Measurements from ENCODE around the gene CDKN2D.
"Not testable (repeated sequence)": the region's sequence is repeated elsewhere in the genome, so short reads cannot be mapped to it uniquely, and the experiment has no call there.

Gene CDKN2D

DNA sequence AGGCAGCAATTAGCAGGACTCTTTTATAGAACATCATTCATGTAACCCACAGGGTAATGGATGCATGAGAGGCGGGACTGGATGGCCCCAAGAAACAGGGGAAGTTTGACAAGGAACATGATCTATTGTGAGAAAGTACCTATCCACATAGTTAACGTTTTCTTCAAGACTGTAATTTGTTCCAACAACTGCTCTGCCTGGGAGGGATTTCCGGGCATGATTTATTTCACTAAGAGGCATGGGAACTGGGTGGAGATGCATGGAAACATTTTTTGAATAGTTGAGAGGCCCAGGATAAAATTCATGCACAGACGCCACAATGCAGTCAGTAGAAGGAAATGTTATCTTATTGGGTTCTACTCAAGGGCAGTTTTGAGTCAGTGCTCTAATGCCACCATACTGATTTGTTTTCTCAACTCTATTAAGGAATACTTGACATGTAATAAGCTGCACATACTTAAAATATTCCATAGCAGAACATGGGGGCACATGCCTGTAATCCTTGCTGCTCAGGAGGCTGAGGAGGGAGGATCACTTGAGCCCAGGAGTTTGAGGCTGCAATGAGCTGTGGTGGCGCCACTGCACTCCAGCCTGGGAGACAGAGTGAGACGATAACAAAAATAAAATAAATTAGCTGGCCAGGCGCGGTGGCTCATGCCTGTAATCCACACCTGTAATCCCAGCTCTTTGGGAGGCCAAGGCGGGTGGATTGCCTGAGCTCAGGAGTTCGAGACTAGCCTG lies 35.0 kb downstream of the CDKN2D start:
- DNase-seq (ENCODE audit: low read depth), result peak; percentile 73
- TF ChIP-seq, protein P1, sequence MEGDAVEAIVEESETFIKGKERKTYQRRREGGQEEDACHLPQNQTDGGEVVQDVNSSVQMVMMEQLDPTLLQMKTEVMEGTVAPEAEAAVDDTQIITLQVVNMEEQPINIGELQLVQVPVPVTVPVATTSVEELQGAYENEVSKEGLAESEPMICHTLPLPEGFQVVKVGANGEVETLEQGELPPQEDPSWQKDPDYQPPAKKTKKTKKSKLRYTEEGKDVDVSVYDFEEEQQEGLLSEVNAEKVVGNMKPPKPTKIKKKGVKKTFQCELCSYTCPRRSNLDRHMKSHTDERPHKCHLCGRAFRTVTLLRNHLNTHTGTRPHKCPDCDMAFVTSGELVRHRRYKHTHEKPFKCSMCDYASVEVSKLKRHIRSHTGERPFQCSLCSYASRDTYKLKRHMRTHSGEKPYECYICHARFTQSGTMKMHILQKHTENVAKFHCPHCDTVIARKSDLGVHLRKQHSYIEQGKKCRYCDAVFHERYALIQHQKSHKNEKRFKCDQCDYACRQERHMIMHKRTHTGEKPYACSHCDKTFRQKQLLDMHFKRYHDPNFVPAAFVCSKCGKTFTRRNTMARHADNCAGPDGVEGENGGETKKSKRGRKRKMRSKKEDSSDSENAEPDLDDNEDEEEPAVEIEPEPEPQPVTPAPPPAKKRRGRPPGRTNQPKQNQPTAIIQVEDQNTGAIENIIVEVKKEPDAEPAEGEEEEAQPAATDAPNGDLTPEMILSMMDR (conservative IDR thresholded peaks at IDR 0.05; ENCODE audit: low read depth, low read length), result no peak

DNA sequence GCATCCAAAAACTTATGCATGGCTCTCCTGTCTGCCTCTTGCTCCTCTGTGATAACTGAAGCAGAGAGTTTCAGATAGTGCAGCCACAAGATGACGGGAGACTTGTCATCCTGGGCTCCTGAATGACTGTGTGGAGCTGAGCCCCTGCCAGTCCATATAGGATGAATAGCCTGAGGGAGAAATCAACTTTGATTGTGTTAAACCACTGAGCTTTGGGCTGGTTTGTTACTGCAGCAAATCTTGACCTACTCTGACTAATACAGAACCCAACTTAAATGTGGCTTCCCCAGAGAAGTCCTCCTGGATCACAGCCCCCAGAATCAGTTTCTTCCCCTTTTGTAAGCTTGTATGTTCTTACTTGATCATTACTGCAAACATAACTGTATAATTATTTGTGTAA lies 36.3 kb downstream of the CDKN2D start:
- no peak for DNase-seq (ENCODE audit: low read depth)
- TF ChIP-seq, protein P1 (conservative IDR thresholded peaks at IDR 0.05; ENCODE audit: low read depth, low read length), result no peak
- H3K4me3 ChIP-seq (ENCODE audit: low read depth, low read length), result no peak overlapping the region

More for the DNA sequence above, 35.0 kb downstream of the CDKN2D start:
- no peak overlapping the region for H3K4me3 ChIP-seq (ENCODE audit: low read depth, low read length)

DNA sequence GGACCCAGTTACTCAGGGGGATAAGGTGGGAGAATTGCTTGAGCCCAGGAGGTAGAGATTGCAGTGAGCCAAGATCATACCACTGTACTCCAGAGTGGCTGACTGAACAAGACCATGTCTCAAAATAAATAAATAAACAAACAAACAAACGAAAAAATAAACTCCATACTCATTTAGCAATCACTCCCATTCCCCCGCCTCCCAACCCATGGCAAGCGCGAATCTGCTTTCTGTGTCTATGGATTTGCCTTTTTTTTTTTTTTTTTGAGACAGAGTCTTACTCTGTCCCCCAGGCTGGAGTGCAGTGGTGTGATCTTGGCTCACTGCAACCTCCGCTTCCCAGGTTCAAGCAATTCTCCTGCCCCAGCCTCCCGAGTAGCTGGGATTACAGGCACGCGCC lies 41.9 kb downstream of the CDKN2D start:
- not testable (repeated sequence) for H3K4me3 ChIP-seq (ENCODE audit: low read depth, low read length); DNase-seq (ENCODE audit: low read depth)

DNA sequence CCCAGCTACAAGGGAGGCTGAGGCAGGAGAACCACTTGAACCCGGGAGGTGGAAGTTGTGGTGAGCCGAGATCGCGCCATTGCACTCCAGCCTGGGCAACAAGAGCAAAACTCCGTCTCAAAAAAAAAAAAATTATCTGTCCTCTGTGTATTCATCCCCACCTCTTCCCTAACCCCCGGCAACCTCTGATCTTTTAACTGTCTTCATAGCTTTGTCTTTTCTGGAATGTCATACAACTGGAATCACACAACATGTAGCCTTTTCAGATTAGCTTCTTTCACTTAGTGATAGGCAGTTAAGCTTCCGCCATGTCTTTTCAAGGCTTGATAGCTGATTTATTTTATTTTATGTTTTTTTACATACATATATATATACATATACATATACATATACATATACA lies 43.1 kb downstream of the CDKN2D start:
- TF ChIP-seq, protein P1 (conservative IDR thresholded peaks at IDR 0.05; ENCODE audit: low read depth, low read length), result no peak
- no peak overlapping the region for H3K4me3 ChIP-seq (ENCODE audit: low read depth, low read length)
- DNase-seq (ENCODE audit: low read depth), result no peak

DNA sequence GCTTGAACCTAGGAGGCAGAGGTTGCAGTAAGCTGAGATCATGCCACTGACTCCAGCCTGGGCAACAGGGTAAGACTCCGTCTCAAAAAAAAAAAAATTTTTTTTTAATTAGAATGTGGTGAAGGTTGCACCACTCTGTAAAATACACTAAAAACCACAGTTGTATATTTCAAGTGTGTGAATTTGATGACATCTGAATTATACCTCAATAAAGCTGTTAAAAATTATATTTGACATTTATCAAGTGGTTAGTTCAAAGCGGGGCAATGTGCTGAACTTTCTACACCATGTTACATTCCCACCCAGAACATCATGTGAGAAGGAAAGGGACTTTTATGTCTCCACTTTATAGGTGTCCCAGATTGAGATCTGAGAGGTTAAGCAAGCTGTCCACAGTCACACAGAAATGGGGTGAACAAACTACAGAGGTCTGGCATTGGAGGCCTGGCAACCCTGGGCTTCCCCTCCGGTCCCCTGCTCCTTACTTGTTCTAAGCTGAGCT lies 45.6 kb downstream of the CDKN2D start:
- DNase-seq (ENCODE audit: low read depth), result no peak
- H3K4me3 ChIP-seq (ENCODE audit: low read depth, low read length), result no peak overlapping the region
- TF ChIP-seq, protein P1 (conservative IDR thresholded peaks at IDR 0.05; ENCODE audit: low read depth, low read length), result no peak

DNA sequence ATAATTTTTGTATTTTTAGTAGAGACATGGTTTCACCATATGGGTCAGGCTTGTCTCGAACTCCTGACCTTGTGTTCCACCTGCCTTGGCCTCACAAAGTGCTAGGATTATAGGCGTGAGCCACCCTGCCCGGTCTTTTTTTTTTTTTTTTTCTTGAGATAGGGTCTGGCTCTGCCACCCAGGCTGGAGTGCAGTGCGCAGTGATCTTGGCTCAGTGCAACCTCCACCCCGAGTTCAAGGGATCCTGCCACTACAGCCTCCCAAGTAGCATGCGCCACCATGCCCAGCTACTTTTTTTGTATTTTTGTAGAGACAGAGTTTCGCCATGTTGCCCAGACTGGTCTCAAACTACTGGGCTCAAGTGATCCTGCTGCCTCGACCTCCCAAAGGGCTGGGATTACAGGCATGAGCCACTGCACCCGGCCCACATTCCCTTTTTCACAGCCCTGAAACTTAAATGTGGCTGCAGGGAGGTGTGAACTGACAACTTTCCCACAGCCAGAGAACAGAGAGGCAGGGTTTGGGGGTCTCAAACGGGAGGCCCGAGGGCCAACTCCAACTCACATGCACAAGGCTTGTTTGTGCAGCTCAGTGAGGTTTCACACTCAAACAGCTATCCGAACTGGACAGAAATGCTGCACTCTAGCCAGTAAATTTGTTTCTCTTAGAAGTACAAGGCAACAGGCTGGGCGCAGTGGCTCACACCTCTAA lies 47.2 kb downstream of the CDKN2D start:
- TF ChIP-seq, protein P1 (conservative IDR thresholded peaks at IDR 0.05; ENCODE audit: low read depth, low read length), result no peak
- no peak for DNase-seq (ENCODE audit: low read depth)
- no peak overlapping the region for H3K4me3 ChIP-seq (ENCODE audit: low read depth, low read length)

DNA sequence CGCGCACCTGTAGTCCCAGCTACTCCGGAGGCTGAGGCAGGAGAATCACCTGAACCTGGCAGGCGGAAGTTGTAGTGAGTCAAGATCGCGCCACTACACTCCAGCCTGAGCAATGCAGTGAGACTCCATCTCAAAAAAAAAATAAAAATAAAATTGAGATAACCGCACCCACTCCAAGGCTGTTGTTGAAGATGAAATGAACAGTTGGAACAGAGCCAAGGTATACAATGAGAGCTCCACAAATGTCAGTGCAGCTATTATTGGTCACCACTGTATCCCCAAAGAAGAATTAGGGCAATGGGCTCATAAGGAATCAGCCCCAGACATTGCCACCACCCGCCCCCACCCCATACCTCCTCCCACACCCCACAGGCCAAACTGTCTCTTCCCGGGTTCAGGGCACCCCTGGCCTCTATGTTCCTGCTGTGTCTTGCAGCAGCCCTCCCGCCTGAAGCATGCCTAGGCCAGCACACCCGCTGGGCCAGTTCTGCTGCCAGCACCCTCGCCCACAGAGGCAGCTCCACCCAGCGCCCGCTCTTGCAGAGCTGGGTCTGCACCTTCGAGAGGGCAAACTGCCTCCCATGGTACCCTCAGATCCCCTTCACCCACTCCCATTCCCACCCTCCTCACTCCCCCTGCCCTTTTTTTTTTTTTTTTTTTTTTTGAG lies 48.0 kb downstream of the CDKN2D start:
- TF ChIP-seq, protein P1 (conservative IDR thresholded peaks at IDR 0.05; ENCODE audit: low read depth, low read length), result no peak
- no peak for DNase-seq (ENCODE audit: low read depth)
- no peak overlapping the region for H3K4me3 ChIP-seq (ENCODE audit: low read depth, low read length)

Measured in choroid plexus epithelial cell (primary cell).